Jurkat, Clone E6-1 (cell line): Measurements from ENCODE around the gene ZNF555.
A peak's percentile ranks its signal among the peaks of the same experiment; 100 is the strongest.

Source experiments
- DNase-seq: peaks from one replicate; pipeline ENCODE4 v3.0.0-alpha.2; 2011; ENCODE audit warnings: low read depth, low spot score
- H3K4me3 ChIP-seq: 2 replicates; pipeline ENCODE4 v1.5.1; 2011; ENCODE audit warnings: mild to moderate bottlenecking, low read length, control low read depth, moderate library complexity

ZNF555 gene

GRCh38 chr19:2819540-2820111 lies 21.6 kb upstream of the ZNF555 start, which contains the start of gene ZNF554:
TSS of gene ZNF554 (plus strand) at chr19:2819868. CDS start at chr19:2820072, 204 bp downstream.
- peak; percentile 97 for DNase-seq
- H3K4me3 ChIP-seq: peak within 1 kb of the TSS; percentile 84

GRCh38 chr19:2820112-2820702 lies 21.1 kb upstream of the ZNF555 start:
- peak overlapping the region; percentile 84 for H3K4me3 ChIP-seq
- no peak for DNase-seq

GRCh38 chr19:2822846-2823245 lies 18.4 kb upstream of the ZNF555 start:
- no peak overlapping the region for H3K4me3 ChIP-seq
- DNase-seq: no peak

GRCh38 chr19:2823646-2824045 lies 17.6 kb upstream of the ZNF555 start:
- DNase-seq: no peak
- H3K4me3 ChIP-seq: no peak overlapping the region

GRCh38 chr19:2824129-2824528 lies 17.1 kb upstream of the ZNF555 start:
- no peak overlapping the region for H3K4me3 ChIP-seq
- no peak for DNase-seq

- DNase-seq: no peak
- H3K4me3 ChIP-seq: no peak overlapping the region
Measured at GRCh38 chr19:2827022-2827421, 14.3 kb upstream of the ZNF555 start.

- H3K4me3 ChIP-seq: no peak overlapping the region
- DNase-seq: no peak
Measured at GRCh38 chr19:2827840-2828489, 13.3 kb upstream of the ZNF555 start.

- no peak overlapping the region for H3K4me3 ChIP-seq
- no peak for DNase-seq
Measured at GRCh38 chr19:2834294-2834871, 6.9 kb upstream of the ZNF555 start.

- no peak overlapping the region for H3K4me3 ChIP-seq
- DNase-seq: no peak
Measured at GRCh38 chr19:2837430-2837829, 3.8 kb upstream of the ZNF555 start.

- no peak for DNase-seq
- peak overlapping the region; percentile 77 for H3K4me3 ChIP-seq
Measured at GRCh38 chr19:2841855-2842574, 740 bp downstream of the ZNF555 start.

- no peak overlapping the region for H3K4me3 ChIP-seq
- no peak for DNase-seq
Measured at GRCh38 chr19:2845107-2845506, 3.8 kb downstream of the ZNF555 start.

- no peak for DNase-seq
- H3K4me3 ChIP-seq: no peak overlapping the region
Measured at GRCh38 chr19:2846180-2846894, 5.1 kb downstream of the ZNF555 start.

- DNase-seq: no peak
- H3K4me3 ChIP-seq: no peak overlapping the region
Measured at GRCh38 chr19:2847507-2847906, 6.2 kb downstream of the ZNF555 start.

GRCh38 chr19:2848616-2849015 lies 7.3 kb downstream of the ZNF555 start:
- no peak for DNase-seq
- no peak overlapping the region for H3K4me3 ChIP-seq

GRCh38 chr19:2850256-2850925 lies 9.1 kb downstream of the ZNF555 start:
- DNase-seq: no peak

GRCh38 chr19:2852598-2852997 lies 11.3 kb downstream of the ZNF555 start:
- H3K4me3 ChIP-seq: no peak overlapping the region
- no peak for DNase-seq

More at GRCh38 chr19:2850256-2850925, 9.1 kb downstream of the ZNF555 start:
- H3K4me3 ChIP-seq: no peak overlapping the region

- DNase-seq: no peak
- H3K4me3 ChIP-seq: no peak overlapping the region
Measured at GRCh38 chr19:2853015-2853606, 11.8 kb downstream of the ZNF555 start.

- DNase-seq: no peak
- no peak overlapping the region for H3K4me3 ChIP-seq
Measured at GRCh38 chr19:2854849-2855248, 13.6 kb downstream of the ZNF555 start.
